ENCODE data around the gene APOBEC3B. TPM values are rescaled to one million over a fixed set of nuclear protein-coding genes. Genes with fewer than 3 reads are reported as not detected.
"Not testable (repeated sequence)": the region's sequence is repeated elsewhere in the genome, so short reads cannot be mapped to it uniquely, and the experiment has no call there.

Gene APOBEC3B
- total RNA-seq, 4 donors from 2014 or later, result 1.0 to 2.4 (median 2.1) TPM; not detected in 1

GRCh38 chr22:38942702-38943101 is 39.4 kb upstream of the APOBEC3B start:
- H3K27ac ChIP-seq, result no peak overlapping the region
- whole genome bisulfite sequencing, result 82% methylated on average over 5 of the region's 5 CpGs
- no peaks in the 10 kb centered on the region for H3K9me3 ChIP-seq
- H3K4me1 ChIP-seq, result peaks cover 4% of the 10 kb centered on the region
- DNase-seq (ENCODE audit: low spot score in 2 of 2), result peak in 1 of 2 donors; percentile 43
- no peak for TF ChIP-seq POLR2AphosphoS5 (IDR thresholded peaks at IDR 0.05)
- no peak for TF ChIP-seq POLR2A (IDR thresholded peaks at IDR 0.05)
- TF ChIP-seq EP300 (IDR thresholded peaks at IDR 0.05), result no peak
- no peak for TF ChIP-seq CTCF (IDR thresholded peaks at IDR 0.05)
- no peak overlapping the region for H3K4me3 ChIP-seq
- no peaks in the 10 kb centered on the region for H3K36me3 ChIP-seq
- peaks cover 42% of the 10 kb centered on the region for H3K27me3 ChIP-seq

- H3K9me3 ChIP-seq, result no peaks in the 10 kb centered on the region
- peak in 1 of 2 donors; percentile 45 for DNase-seq (ENCODE audit: low spot score in 2 of 2)
- no peak overlapping the region for H3K27ac ChIP-seq
- peaks cover 4% of the 10 kb centered on the region for H3K4me1 ChIP-seq
- no peak for TF ChIP-seq CTCF (IDR thresholded peaks at IDR 0.05)
- no peak for TF ChIP-seq EP300 (IDR thresholded peaks at IDR 0.05)
- no peak for TF ChIP-seq POLR2AphosphoS5 (IDR thresholded peaks at IDR 0.05)
- no peak for TF ChIP-seq POLR2A (IDR thresholded peaks at IDR 0.05)
- H3K4me3 ChIP-seq, result no peak overlapping the region
- whole genome bisulfite sequencing, result 67% methylated on average over 9 of the region's 9 CpGs
- peaks cover 44% of the 10 kb centered on the region for H3K27me3 ChIP-seq
- H3K36me3 ChIP-seq, result no peaks in the 10 kb centered on the region
Measured at GRCh38 chr22:38943201-38943600, 38.9 kb upstream of the APOBEC3B start.

- no peaks in the 10 kb centered on the region for H3K9me3 ChIP-seq
- no peaks in the 10 kb centered on the region for H3K36me3 ChIP-seq
- no peak for TF ChIP-seq EP300 (IDR thresholded peaks at IDR 0.05)
- no peak for TF ChIP-seq POLR2A (IDR thresholded peaks at IDR 0.05)
- no peak for TF ChIP-seq CTCF (IDR thresholded peaks at IDR 0.05)
- H3K4me3 ChIP-seq, result no peak overlapping the region
- peaks cover 4% of the 10 kb centered on the region for H3K4me1 ChIP-seq
- WGBS, result 91% methylated on average over 3 of the region's 3 CpGs
- H3K27me3 ChIP-seq, result peaks cover 46% of the 10 kb centered on the region
- no peak for DNase-seq (ENCODE audit: low spot score in 2 of 2)
- H3K27ac ChIP-seq, result no peak overlapping the region
Measured at GRCh38 chr22:38943882-38944281, 38.3 kb upstream of the APOBEC3B start.

GRCh38 chr22:38944653-38945052 is 37.5 kb upstream of the APOBEC3B start:
- WGBS, result 100% methylated on average over 3 of the region's 7 CpGs
- no peaks in the 10 kb centered on the region for H3K36me3 ChIP-seq
- H3K27me3 ChIP-seq, result peaks cover 40% of the 10 kb centered on the region
- no peaks in the 10 kb centered on the region for H3K9me3 ChIP-seq
- peaks cover 4% of the 10 kb centered on the region for H3K4me1 ChIP-seq
- no peak overlapping the region for H3K27ac ChIP-seq
- peak in 1 of 2 donors; percentile 48 for DNase-seq (ENCODE audit: low spot score in 2 of 2)
- no peak for TF ChIP-seq CTCF (IDR thresholded peaks at IDR 0.05)
- TF ChIP-seq POLR2A (IDR thresholded peaks at IDR 0.05), result no peak
- TF ChIP-seq EP300 (IDR thresholded peaks at IDR 0.05), result no peak
- no peak for TF ChIP-seq POLR2AphosphoS5 (IDR thresholded peaks at IDR 0.05)
- H3K4me3 ChIP-seq, result no peak overlapping the region

- H3K36me3 ChIP-seq; H3K27ac ChIP-seq; H3K9me3 ChIP-seq; H3K4me3 ChIP-seq; DNase-seq (ENCODE audit: low spot score in 2 of 2); H3K4me1 ChIP-seq: not testable (repeated sequence)
- peaks cover 43% of the 10 kb centered on the region for H3K27me3 ChIP-seq
Measured at GRCh38 chr22:38945706-38946338, 36.3 kb upstream of the APOBEC3B start.

- Histone ChIP-seq H3K27me3 (peaks cover 43% of the 10 kb centered on the region), H3K36me3 (no peaks in the 10 kb centered on the region), H3K4me3 (no peak overlapping the region), H3K27ac (no peak overlapping the region), H3K9me3 (no peaks in the 10 kb centered on the region), H3K4me1 (peaks cover 4% of the 10 kb centered on the region)
- no peak for TF ChIP-seq POLR2A (IDR thresholded peaks at IDR 0.05)
- TF ChIP-seq POLR2AphosphoS5 (IDR thresholded peaks at IDR 0.05), result no peak
- TF ChIP-seq EP300 (IDR thresholded peaks at IDR 0.05), result no peak
- peak in 1 of 2 donors; percentile 28 for DNase-seq (ENCODE audit: low spot score in 2 of 2)
- WGBS, result 80% methylated on average over 5 of the region's 8 CpGs
Measured at GRCh38 chr22:38946771-38947170, 35.4 kb upstream of the APOBEC3B start.

All from suprapubic skin (tissue), 4 donors.